ENCODE measurements around the gene PLXDC2.
"Not testable (repeated sequence)": the region's sequence is repeated elsewhere in the genome, so short reads cannot be mapped to it uniquely, and the experiment has no call there.

The PLXDC2 gene

GRCh38 chr10:20020677-20021076, 204.4 kb downstream of the PLXDC2 start:
- Histone ChIP-seq H3K27ac (ENCODE audit: low read length) (no peak overlapping the region), H3K27me3 (ENCODE audit: control insufficient read depth, insufficient read depth, low read length) (no peaks in the 10 kb centered on the region), H3K4me3 (ENCODE audit: low read length) (no peak overlapping the region), H3K36me3 (ENCODE audit: control insufficient read depth, insufficient read depth, low read length) (no peaks in the 10 kb centered on the region), H3K9me3 (ENCODE audit: control insufficient read depth, insufficient read depth, low read length) (no peaks in the 10 kb centered on the region), H3K4me1 (ENCODE audit: control insufficient read depth, insufficient read depth, low read length) (no peaks in the 10 kb centered on the region)
- DNase-seq (ENCODE audit: low read depth, low spot score) = no peak
- WGBS (ENCODE audit: insufficient coverage, insufficient read length) = no CpG with 5 or more reads among the region's 1 CpG

- Histone ChIP-seq H3K4me3 (ENCODE audit: low read length) (no peak overlapping the region), H3K27me3 (ENCODE audit: control insufficient read depth, insufficient read depth, low read length) (no peaks in the 10 kb centered on the region), H3K36me3 (ENCODE audit: control insufficient read depth, insufficient read depth, low read length) (no peaks in the 10 kb centered on the region), H3K27ac (ENCODE audit: low read length) (no peak overlapping the region), H3K4me1 (ENCODE audit: control insufficient read depth, insufficient read depth, low read length) (no peaks in the 10 kb centered on the region), H3K9me3 (ENCODE audit: control insufficient read depth, insufficient read depth, low read length) (no peaks in the 10 kb centered on the region)
- DNase-seq (ENCODE audit: low read depth, low spot score) = no peak
- WGBS (ENCODE audit: insufficient coverage, insufficient read length) = no CpG with 5 or more reads among the region's 3 CpGs
Observed at GRCh38 chr10:20029523-20029922, 213.3 kb downstream of the PLXDC2 start.

GRCh38 chr10:20033476-20033875, 217.2 kb downstream of the PLXDC2 start:
- no peaks in the 10 kb centered on the region for H3K4me1 ChIP-seq (ENCODE audit: control insufficient read depth, insufficient read depth, low read length)
- H3K9me3 ChIP-seq (ENCODE audit: control insufficient read depth, insufficient read depth, low read length) = no peaks in the 10 kb centered on the region
- H3K27ac ChIP-seq (ENCODE audit: low read length) = no peak overlapping the region
- no peaks in the 10 kb centered on the region for H3K36me3 ChIP-seq (ENCODE audit: control insufficient read depth, insufficient read depth, low read length)
- H3K4me3 ChIP-seq (ENCODE audit: low read length) = no peak overlapping the region
- H3K27me3 ChIP-seq (ENCODE audit: control insufficient read depth, insufficient read depth, low read length) = no peaks in the 10 kb centered on the region
- DNase-seq (ENCODE audit: low read depth, low spot score) = no peak
- no CpG with 5 or more reads among the region's 4 CpGs for WGBS (ENCODE audit: insufficient coverage, insufficient read length)

GRCh38 chr10:20034732-20035131, 218.5 kb downstream of the PLXDC2 start:
- Histone ChIP-seq H3K27me3 (ENCODE audit: control insufficient read depth, insufficient read depth, low read length) (no peaks in the 10 kb centered on the region), H3K4me1 (ENCODE audit: control insufficient read depth, insufficient read depth, low read length) (no peaks in the 10 kb centered on the region), H3K27ac (ENCODE audit: low read length) (no peak overlapping the region), H3K9me3 (ENCODE audit: control insufficient read depth, insufficient read depth, low read length) (no peaks in the 10 kb centered on the region), H3K4me3 (ENCODE audit: low read length) (no peak overlapping the region), H3K36me3 (ENCODE audit: control insufficient read depth, insufficient read depth, low read length) (no peaks in the 10 kb centered on the region)
- no CpG with 5 or more reads among the region's 2 CpGs for WGBS (ENCODE audit: insufficient coverage, insufficient read length)
- no peak for DNase-seq (ENCODE audit: low read depth, low spot score)

- Histone ChIP-seq H3K27ac (ENCODE audit: low read length) (no peak overlapping the region), H3K27me3 (ENCODE audit: control insufficient read depth, insufficient read depth, low read length) (no peaks in the 10 kb centered on the region), H3K9me3 (ENCODE audit: control insufficient read depth, insufficient read depth, low read length) (no peaks in the 10 kb centered on the region), H3K36me3 (ENCODE audit: control insufficient read depth, insufficient read depth, low read length) (no peaks in the 10 kb centered on the region), H3K4me1 (ENCODE audit: control insufficient read depth, insufficient read depth, low read length) (no peaks in the 10 kb centered on the region; the same call in 1 of the 2 replicates), H3K4me3 (ENCODE audit: low read length) (no peak overlapping the region)
- no CpG with 5 or more reads among the region's 6 CpGs for WGBS (ENCODE audit: insufficient coverage, insufficient read length)
- no peak for DNase-seq (ENCODE audit: low read depth, low spot score)
Observed at GRCh38 chr10:20040012-20040411, 223.8 kb downstream of the PLXDC2 start.

GRCh38 chr10:20041931-20042330, 225.7 kb downstream of the PLXDC2 start:
- Histone ChIP-seq H3K36me3 (ENCODE audit: control insufficient read depth, insufficient read depth, low read length) (no peaks in the 10 kb centered on the region), H3K27ac (ENCODE audit: low read length) (no peak overlapping the region), H3K4me3 (ENCODE audit: low read length) (no peak overlapping the region), H3K9me3 (ENCODE audit: control insufficient read depth, insufficient read depth, low read length) (no peaks in the 10 kb centered on the region), H3K4me1 (ENCODE audit: control insufficient read depth, insufficient read depth, low read length) (no peaks in the 10 kb centered on the region; the same call in 1 of the 2 replicates), H3K27me3 (ENCODE audit: control insufficient read depth, insufficient read depth, low read length) (no peaks in the 10 kb centered on the region)
- no peak for DNase-seq (ENCODE audit: low read depth, low spot score)
- no CpG with 5 or more reads among the region's 3 CpGs for WGBS (ENCODE audit: insufficient coverage, insufficient read length)

GRCh38 chr10:20045100-20045499, 228.9 kb downstream of the PLXDC2 start:
- H3K9me3 ChIP-seq (ENCODE audit: control insufficient read depth, insufficient read depth, low read length); H3K4me1 ChIP-seq (ENCODE audit: control insufficient read depth, insufficient read depth, low read length); DNase-seq (ENCODE audit: low read depth, low spot score); H3K36me3 ChIP-seq (ENCODE audit: control insufficient read depth, insufficient read depth, low read length); H3K27ac ChIP-seq (ENCODE audit: low read length); H3K27me3 ChIP-seq (ENCODE audit: control insufficient read depth, insufficient read depth, low read length); H3K4me3 ChIP-seq (ENCODE audit: low read length): not testable (repeated sequence)
- no CpG with 5 or more reads among the region's 5 CpGs for WGBS (ENCODE audit: insufficient coverage, insufficient read length)

- WGBS (ENCODE audit: insufficient coverage, insufficient read length) = no CpG with 5 or more reads among the region's 2 CpGs
- Histone ChIP-seq H3K4me1 (ENCODE audit: control insufficient read depth, insufficient read depth, low read length) (no peaks in the 10 kb centered on the region), H3K27ac (ENCODE audit: low read length) (no peak overlapping the region), H3K9me3 (ENCODE audit: control insufficient read depth, insufficient read depth, low read length) (no peaks in the 10 kb centered on the region), H3K36me3 (ENCODE audit: control insufficient read depth, insufficient read depth, low read length) (no peaks in the 10 kb centered on the region), H3K4me3 (ENCODE audit: low read length) (no peak overlapping the region), H3K27me3 (ENCODE audit: control insufficient read depth, insufficient read depth, low read length) (no peaks in the 10 kb centered on the region)
- DNase-seq (ENCODE audit: low read depth, low spot score) = no peak
Observed at GRCh38 chr10:20048161-20048560, 231.9 kb downstream of the PLXDC2 start.

- no peak for DNase-seq (ENCODE audit: low read depth, low spot score)
- H3K27me3 ChIP-seq (ENCODE audit: control insufficient read depth, insufficient read depth, low read length) = no peaks in the 10 kb centered on the region
- no peaks in the 10 kb centered on the region for H3K4me1 ChIP-seq (ENCODE audit: control insufficient read depth, insufficient read depth, low read length)
- no peak overlapping the region for H3K27ac ChIP-seq (ENCODE audit: low read length)
- no peak overlapping the region for H3K4me3 ChIP-seq (ENCODE audit: low read length)
- no peaks in the 10 kb centered on the region for H3K36me3 ChIP-seq (ENCODE audit: control insufficient read depth, insufficient read depth, low read length)
- H3K9me3 ChIP-seq (ENCODE audit: control insufficient read depth, insufficient read depth, low read length) = no peaks in the 10 kb centered on the region
- no CpG with 5 or more reads among the region's 2 CpGs for WGBS (ENCODE audit: insufficient coverage, insufficient read length)
Observed at GRCh38 chr10:20058135-20058534, 241.9 kb downstream of the PLXDC2 start.

- Histone ChIP-seq H3K36me3 (ENCODE audit: control insufficient read depth, insufficient read depth, low read length) (no peaks in the 10 kb centered on the region), H3K4me1 (ENCODE audit: control insufficient read depth, insufficient read depth, low read length) (no peaks in the 10 kb centered on the region), H3K27ac (ENCODE audit: low read length) (no peak overlapping the region), H3K4me3 (ENCODE audit: low read length) (no peak overlapping the region), H3K9me3 (ENCODE audit: control insufficient read depth, insufficient read depth, low read length) (no peaks in the 10 kb centered on the region), H3K27me3 (ENCODE audit: control insufficient read depth, insufficient read depth, low read length) (no peaks in the 10 kb centered on the region)
- no CpG with 5 or more reads among the region's 3 CpGs for WGBS (ENCODE audit: insufficient coverage, insufficient read length)
- DNase-seq (ENCODE audit: low read depth, low spot score) = no peak
Observed at GRCh38 chr10:20059084-20059835, 243.0 kb downstream of the PLXDC2 start.

GRCh38 chr10:20065814-20066213, 249.6 kb downstream of the PLXDC2 start:
- WGBS (ENCODE audit: insufficient coverage, insufficient read length) = no CpG with 5 or more reads among the region's 6 CpGs
- Histone ChIP-seq H3K4me1 (ENCODE audit: control insufficient read depth, insufficient read depth, low read length) (no peaks in the 10 kb centered on the region), H3K4me3 (ENCODE audit: low read length) (no peak overlapping the region), H3K27ac (ENCODE audit: low read length) (no peak overlapping the region), H3K36me3 (ENCODE audit: control insufficient read depth, insufficient read depth, low read length) (no peaks in the 10 kb centered on the region), H3K27me3 (ENCODE audit: control insufficient read depth, insufficient read depth, low read length) (no peaks in the 10 kb centered on the region), H3K9me3 (ENCODE audit: control insufficient read depth, insufficient read depth, low read length) (no peaks in the 10 kb centered on the region)
- DNase-seq (ENCODE audit: low read depth, low spot score) = no peak

Data from iPS DF 6.9 (cell line).